PC-9 (cell line): ENCODE data around the gene SMG6.

Source experiments
- EZH2 ChIP-seq: fragments of 200-600 bp; sonication (generic); IDR thresholded peaks from 2 replicates; pipeline ENCODE4 v1.8.0; 2017; ENCODE audit warnings: antibody characterized with exemption, low read depth
- TF ChIP-seq, protein P1 (sequence below): fragments of 200-600 bp; sonication (generic); conservative IDR thresholded peaks from 2 replicates; pipeline ENCODE4 v1.6.1; 2017; ENCODE audit warnings: mixed run types, antibody characterized with exemption, mild to moderate bottlenecking, moderate library complexity

- TF ChIP-seq, protein P1, sequence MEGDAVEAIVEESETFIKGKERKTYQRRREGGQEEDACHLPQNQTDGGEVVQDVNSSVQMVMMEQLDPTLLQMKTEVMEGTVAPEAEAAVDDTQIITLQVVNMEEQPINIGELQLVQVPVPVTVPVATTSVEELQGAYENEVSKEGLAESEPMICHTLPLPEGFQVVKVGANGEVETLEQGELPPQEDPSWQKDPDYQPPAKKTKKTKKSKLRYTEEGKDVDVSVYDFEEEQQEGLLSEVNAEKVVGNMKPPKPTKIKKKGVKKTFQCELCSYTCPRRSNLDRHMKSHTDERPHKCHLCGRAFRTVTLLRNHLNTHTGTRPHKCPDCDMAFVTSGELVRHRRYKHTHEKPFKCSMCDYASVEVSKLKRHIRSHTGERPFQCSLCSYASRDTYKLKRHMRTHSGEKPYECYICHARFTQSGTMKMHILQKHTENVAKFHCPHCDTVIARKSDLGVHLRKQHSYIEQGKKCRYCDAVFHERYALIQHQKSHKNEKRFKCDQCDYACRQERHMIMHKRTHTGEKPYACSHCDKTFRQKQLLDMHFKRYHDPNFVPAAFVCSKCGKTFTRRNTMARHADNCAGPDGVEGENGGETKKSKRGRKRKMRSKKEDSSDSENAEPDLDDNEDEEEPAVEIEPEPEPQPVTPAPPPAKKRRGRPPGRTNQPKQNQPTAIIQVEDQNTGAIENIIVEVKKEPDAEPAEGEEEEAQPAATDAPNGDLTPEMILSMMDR: no peak
- no peak for TF ChIP-seq EZH2
Measured at GRCh38 chr17:2253362-2253761, 50.2 kb downstream of the SMG6 start.
